Activated T-cell treated with anti-CD3 and anti-CD28 coated beads, Interleukin-2, amount 50 U/mL, for 24 hours (primary cell): ENCODE measurements around the gene KRT86.
"Not testable (repeated sequence)": the region's sequence is repeated elsewhere in the genome, so short reads cannot be mapped to it uniquely, and the experiment has no call there.

Source experiments
- DNase-seq: peaks from one replicate; pipeline ENCODE4 v3.0.0-alpha.2; 2020
- H3K27ac Mint-ChIP-seq: 2 replicates; pipeline ENCODE4 v1.8.0; 2020; ENCODE audit warnings: mild to moderate bottlenecking, mixed read lengths
- H3K27me3 Mint-ChIP-seq: 2 replicates; pipeline ENCODE4 v1.8.0; 2020; ENCODE audit warnings: mixed read lengths
- H3K36me3 Mint-ChIP-seq: 2 replicates; pipeline ENCODE4 v1.8.0; 2020; ENCODE audit warnings: low read depth, mixed read lengths
- H3K4me1 Mint-ChIP-seq: 2 replicates; pipeline ENCODE4 v1.8.0; 2020; ENCODE audit warnings: low read depth, mixed read lengths
- H3K4me3 Mint-ChIP-seq: 2 replicates; pipeline ENCODE4 v1.8.0; 2020; ENCODE audit warnings: mild to moderate bottlenecking, moderate library complexity, mixed read lengths
- H3K9me3 Mint-ChIP-seq: 2 replicates; pipeline ENCODE4 v1.8.0; 2020; ENCODE audit warnings: mixed read lengths

Gene KRT86

DNA sequence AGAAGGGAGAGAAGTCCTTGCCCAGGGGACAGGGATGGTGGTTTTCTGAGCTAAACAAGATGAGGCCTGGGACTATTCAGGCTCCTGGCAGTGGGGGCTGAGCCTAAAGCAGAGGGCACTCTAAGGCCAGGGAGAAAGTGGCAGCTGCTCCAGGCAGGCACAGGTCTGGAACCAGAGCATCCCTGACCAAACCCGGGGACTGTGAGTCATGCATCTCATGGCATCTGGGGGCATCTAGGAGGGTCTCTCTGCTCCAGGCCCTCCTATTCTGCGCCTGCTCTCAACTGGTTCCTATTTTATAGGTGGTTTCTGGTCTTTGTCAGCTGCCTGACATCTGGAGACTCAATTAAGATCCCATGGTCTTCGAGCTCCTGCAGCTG lies 29.8 kb upstream of the KRT86 start:
- peaks cover 18% of the 10 kb centered on the region for H3K4me1 Mint-ChIP-seq
- peak overlapping the region; percentile 44 for H3K4me3 Mint-ChIP-seq
- no peaks in the 10 kb centered on the region for H3K9me3 Mint-ChIP-seq
- peaks cover 26% of the 10 kb centered on the region for H3K27me3 Mint-ChIP-seq
- no peak for DNase-seq
- H3K27ac Mint-ChIP-seq: peak overlapping the region; percentile 88
- H3K36me3 Mint-ChIP-seq: no peaks in the 10 kb centered on the region

DNA sequence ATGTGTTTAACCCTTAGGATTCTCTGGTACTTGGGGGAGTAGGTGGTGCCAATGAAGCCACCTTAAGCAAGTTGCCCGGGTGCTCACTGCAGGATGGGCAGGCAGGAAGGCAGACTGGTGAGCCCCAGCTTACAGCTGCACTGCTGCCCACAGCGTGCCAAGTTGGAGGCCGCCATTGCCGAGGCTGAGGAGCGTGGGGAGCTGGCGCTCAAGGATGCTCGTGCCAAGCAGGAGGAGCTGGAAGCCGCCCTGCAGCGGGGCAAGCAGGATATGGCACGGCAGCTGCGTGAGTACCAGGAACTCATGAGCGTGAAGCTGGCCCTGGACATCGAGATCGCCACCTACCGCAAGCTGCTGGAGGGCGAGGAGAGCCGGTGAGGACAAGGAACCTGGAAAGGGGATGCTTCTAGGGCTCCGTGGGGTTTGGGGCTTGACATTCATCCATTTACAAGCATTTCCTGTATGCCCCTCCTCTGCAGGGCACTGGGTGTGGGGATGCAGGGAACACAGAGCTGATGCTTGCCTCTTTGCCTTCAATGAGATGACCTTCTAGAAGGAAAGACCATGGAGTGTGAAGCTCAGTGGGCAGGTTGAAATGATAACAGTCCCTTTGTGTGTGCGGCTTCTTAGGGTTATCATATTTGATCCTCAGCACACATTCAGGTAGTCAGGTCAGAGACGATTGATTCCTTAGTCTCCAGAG lies 29.0 kb upstream of the KRT86 start:
- Mint-ChIP-seq H3K36me3 (no peaks in the 10 kb centered on the region), H3K4me1 (peaks cover 22% of the 10 kb centered on the region), H3K27ac (no peak overlapping the region), H3K9me3 (no peaks in the 10 kb centered on the region), H3K4me3 (no peak overlapping the region), H3K27me3 (peaks cover 32% of the 10 kb centered on the region)
- no peak for DNase-seq

DNA sequence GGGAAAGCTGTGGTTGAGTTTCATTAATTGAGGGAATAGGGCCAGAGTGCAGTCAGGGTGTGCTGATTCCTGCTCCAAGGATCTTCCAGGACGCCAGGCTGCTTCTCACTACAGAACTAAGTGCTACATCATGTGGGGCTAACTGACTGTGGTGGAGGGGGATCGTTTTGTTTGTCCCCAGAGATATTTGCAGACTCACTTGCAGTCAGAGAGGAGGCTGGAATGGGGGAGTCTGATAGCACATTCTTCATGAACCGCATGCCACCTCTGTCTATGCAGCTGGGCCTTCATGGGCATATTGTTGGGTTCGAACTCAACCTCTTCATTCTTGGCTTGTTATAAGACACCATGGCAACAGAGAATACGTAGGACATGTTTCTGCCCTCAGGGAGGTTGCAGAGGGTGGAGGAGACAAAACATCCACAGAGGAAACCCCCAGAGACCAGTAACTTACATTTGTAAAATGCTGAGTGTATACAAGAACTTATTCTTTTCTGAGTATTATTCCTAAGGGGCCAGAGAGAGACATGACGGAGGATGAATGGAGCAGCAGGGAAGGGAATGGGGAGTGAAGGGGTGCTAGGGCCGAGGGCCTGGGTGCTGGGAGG lies 28.4 kb upstream of the KRT86 start:
- no peak for DNase-seq
- no peak overlapping the region for H3K4me3 Mint-ChIP-seq
- no peaks in the 10 kb centered on the region for H3K36me3 Mint-ChIP-seq
- no peak overlapping the region for H3K27ac Mint-ChIP-seq
- peaks cover 35% of the 10 kb centered on the region for H3K27me3 Mint-ChIP-seq
- H3K4me1 Mint-ChIP-seq: peaks cover 23% of the 10 kb centered on the region
- H3K9me3 Mint-ChIP-seq: no peaks in the 10 kb centered on the region

DNA sequence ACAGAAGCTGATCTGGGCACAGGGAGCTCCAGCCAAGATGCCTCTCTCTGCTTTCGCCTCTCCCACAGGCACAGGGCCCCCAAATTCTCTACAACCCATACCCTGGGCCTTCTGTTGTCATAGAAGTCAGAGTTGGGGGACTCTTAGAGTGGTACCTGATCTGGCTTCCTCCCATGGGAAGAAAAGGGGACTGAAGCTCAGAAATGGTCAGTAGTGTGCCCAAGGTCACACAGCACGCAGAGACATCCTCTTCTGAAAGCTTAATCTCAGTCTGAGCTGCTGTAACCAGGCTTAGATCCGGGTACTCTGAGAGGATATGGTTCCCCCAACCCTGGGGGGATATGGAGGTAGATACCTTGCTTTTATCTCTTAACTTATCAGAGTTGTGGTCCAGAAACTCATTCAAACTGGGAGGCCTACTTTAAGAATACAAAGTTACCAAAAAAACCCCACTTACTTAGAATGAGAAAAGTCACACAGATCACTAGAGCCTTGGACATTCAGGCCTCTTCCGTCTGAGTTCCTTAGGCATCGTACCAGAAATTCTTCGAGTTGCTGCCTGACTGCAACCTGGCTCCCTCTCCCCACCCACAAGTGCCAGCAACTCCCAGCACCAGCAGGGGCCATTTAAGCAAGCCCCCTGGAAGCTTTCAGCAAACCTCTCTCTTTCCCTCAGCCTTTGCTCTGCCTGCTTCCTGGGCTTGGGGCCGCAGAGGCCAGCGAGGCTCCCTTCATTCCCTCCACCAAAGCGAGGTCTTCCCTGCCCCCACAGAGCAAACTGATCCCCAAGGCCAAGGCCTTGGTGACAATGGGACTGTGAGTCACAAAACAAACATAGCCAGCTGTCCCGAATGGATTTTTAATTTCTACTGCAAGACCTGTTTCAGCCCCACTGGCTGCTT lies 27.5 kb upstream of the KRT86 start:
- H3K4me3 Mint-ChIP-seq: no peak overlapping the region
- H3K4me1 Mint-ChIP-seq: peaks cover 32% of the 10 kb centered on the region

DNA sequence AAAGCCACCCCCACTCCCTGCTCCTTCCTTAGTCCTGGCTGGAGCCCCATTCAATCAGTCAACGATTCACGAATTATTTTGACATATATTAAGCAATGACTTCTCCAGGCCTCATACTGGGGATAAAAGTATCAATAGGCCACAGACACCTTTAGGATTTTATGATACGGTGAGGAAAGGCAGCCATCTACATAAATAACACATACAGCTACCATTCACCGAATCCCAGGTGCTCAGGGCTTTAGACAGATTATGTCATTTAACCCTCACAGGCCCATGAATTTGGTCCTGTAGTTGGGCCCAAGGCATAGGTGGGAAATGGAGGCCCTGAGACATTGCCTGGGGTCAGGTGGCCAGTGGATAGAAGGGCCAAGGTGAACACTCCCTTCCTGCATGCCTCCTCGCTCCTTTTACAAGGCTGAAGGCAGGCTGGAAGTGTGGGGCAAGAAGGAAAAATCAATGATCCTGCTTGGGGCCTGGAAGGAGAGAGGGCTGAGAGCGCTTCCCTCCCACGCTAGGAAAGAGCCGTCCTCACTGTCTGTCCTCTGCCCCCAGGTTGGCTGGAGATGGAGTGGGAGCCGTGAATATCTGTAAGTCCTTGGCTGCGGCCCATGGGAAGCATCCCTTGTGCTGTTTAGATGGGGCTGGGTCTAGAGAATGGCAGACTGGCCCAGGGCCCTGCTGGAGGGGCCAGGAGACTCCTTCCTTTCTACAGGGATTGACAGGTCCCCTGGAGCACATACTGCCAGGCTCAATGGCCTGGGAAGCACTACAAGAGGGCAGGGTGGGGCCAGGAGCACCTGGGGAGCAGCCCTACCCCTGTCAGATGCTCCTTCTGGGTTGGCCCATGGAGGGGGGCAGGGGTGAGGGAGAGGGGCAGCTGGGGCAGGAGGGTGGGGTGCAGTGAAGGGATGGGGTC lies 26.6 kb upstream of the KRT86 start:
- Mint-ChIP-seq H3K27ac (no peak overlapping the region), H3K27me3 (peaks cover 42% of the 10 kb centered on the region), H3K9me3 (no peaks in the 10 kb centered on the region), H3K4me3 (no peak overlapping the region), H3K4me1 (peaks cover 34% of the 10 kb centered on the region), H3K36me3 (no peaks in the 10 kb centered on the region)
- peak; percentile 20 for DNase-seq

More for the DNA sequence above, 27.5 kb upstream of the KRT86 start:
- H3K36me3 Mint-ChIP-seq: no peaks in the 10 kb centered on the region
- H3K27me3 Mint-ChIP-seq: peaks cover 42% of the 10 kb centered on the region
- no peak for DNase-seq
- H3K9me3 Mint-ChIP-seq: no peaks in the 10 kb centered on the region
- H3K27ac Mint-ChIP-seq: no peak overlapping the region

DNA sequence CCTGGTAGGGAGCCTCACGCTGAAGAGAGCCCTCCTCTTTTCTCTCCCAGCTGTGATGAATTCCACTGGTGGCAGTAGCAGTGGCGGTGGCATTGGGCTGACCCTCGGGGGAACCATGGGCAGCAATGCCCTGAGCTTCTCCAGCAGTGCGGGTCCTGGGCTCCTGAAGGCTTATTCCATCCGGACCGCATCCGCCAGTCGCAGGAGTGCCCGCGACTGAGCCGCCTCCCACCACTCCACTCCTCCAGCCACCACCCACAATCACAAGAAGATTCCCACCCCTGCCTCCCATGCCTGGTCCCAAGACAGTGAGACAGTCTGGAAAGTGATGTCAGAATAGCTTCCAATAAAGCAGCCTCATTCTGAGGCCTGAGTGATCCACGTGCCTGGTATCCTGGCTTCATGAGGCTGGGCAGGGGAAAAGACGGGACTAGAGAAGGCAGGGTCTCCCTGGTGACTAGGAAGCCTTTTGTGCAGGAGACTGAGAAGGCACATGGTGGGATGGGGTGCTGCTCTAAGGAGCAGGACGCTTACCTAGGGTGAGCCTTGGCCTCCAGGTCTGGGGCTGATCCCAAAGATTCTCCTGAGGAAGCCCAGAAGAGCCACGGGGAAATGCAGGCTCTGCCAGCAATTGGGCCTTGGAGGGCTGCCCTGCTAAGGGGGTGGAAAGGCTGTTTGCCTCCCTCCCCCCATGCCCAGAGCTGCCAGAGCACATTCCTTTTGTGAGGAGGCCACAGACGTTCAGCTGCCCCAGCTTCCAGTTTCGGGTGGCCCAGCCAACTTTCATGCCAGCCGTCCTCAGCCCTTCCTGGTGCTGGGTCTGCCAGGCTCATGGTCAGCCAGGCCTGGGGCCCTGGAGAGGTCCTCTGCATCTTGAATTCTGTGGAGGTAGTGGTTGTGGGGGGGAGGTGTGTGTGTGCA lies 25.6 kb upstream of the KRT86 start:
- H3K4me3 Mint-ChIP-seq: no peak overlapping the region
- H3K27ac Mint-ChIP-seq: no peak overlapping the region
- peak; percentile 11 for DNase-seq
- H3K36me3 Mint-ChIP-seq: no peaks in the 10 kb centered on the region
- H3K27me3 Mint-ChIP-seq: peaks cover 42% of the 10 kb centered on the region
- H3K9me3 Mint-ChIP-seq: no peaks in the 10 kb centered on the region
- peaks cover 26% of the 10 kb centered on the region for H3K4me1 Mint-ChIP-seq

DNA sequence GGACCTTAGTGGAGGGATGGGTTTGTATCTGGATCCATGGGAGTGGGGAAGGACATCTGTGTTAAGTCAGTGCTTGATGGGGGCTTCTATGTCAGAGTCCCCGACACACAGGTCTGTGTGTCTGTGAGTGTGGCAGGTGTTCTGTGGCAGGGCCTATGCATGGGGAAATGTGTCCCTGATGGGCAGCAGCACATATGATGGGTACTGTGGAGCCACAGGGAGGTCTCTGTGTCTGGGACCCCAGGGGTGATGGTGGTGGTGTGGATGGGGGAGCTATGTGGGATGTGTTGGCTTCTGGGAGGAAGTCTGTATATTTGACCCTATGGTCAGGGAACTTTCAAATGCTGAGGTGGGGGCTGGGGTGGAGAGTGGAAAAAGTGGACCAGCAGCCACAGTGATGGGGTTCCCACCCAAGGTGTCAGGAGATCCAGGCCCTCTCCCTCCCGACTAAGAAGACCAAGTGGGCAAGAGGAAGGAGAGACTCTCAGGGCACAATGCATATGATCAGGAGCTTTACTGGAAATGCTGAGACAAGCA lies 24.9 kb upstream of the KRT86 start:
- H3K27me3 Mint-ChIP-seq: peaks cover 43% of the 10 kb centered on the region

DNA sequence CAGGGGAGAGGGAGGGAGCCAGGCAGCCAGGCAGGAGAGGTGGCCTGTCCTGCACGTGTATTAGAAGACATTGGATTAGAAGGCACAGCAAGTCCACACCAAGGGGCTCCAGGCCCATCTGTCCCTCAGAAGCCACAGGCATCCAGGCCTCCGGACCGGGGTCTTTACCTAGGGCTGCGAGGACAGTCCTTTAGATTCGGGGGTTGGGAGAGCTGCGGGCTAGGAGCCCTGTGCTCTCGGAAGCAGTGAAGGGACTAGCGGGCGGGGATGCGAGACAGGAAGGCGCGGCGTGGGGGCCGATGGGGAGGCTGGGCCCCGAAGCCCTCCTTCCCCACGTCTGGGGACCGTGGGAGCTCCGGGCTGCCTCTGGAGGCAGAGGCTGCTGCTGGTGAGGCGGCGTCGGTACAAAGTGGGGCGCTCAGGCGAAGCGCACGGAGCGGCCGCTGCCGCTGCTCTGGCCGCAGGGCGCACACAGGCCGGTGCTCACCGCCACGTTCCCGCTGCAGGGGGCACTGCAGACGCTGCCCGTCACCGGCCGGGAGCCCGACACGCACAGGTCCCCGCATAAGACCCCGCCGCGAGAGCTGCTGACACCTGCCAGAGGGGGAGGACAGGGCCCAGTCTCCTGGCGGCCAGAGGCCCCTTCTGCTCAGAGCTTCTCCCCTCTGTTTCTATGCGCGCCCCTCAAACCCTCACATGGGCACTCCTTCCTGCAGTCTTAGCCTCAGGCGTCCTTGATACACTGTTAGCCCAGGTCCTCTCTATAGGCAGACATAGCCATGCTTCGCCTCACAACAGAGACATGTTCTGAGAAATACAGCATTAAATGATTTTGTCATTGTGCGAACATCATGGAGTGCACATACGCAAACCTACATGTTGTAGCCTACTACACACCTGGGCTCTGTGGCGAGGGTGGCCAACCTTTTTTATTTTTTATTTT lies 24.1 kb upstream of the KRT86 start:
- Mint-ChIP-seq H3K9me3 (no peaks in the 10 kb centered on the region), H3K4me3 (no peak overlapping the region), H3K27ac (no peak overlapping the region), H3K27me3 (peaks cover 49% of the 10 kb centered on the region), H3K4me1 (peaks cover 18% of the 10 kb centered on the region), H3K36me3 (no peaks in the 10 kb centered on the region)
- DNase-seq: no peak

More for the DNA sequence above, 24.9 kb upstream of the KRT86 start:
- H3K4me3 Mint-ChIP-seq: no peak overlapping the region
- H3K4me1 Mint-ChIP-seq: peaks cover 19% of the 10 kb centered on the region
- no peaks in the 10 kb centered on the region for H3K9me3 Mint-ChIP-seq
- no peak overlapping the region for H3K27ac Mint-ChIP-seq
- no peaks in the 10 kb centered on the region for H3K36me3 Mint-ChIP-seq
- DNase-seq: peak; percentile 23

DNA sequence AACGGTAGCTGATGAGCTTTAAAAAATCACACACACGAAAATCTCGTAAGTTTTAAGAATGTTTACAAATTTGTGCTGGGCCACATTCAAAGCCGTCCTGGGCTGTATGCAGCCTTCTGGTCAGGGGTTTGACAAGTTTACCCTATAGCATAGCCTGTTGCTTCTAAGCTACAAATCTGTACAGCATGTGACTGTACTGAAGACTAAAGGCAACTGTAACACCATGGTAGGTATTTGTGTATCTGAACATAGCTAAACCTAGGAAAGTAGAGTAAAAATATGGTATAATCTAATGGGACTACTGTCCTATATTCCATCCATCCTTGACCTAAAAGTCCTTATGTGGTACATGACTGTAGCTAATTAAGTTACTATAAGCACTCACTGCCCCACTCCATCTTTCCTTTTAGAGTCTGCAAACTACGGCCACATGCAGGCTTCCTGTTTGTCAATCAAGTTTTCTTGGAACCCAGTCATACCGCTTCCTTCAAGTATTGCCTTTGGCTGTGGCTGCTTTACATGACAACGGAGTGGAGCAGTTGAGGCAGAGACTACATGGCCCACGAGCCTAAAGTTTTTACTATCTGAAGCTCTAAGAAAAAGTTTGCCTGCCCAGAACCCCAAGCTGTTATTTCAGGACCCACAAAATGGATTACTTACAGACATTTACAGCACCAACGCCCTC lies 22.9 kb upstream of the KRT86 start:
- no peaks in the 10 kb centered on the region for H3K9me3 Mint-ChIP-seq
- H3K27ac Mint-ChIP-seq: no peak overlapping the region
- no peak overlapping the region for H3K4me3 Mint-ChIP-seq
- H3K36me3 Mint-ChIP-seq: no peaks in the 10 kb centered on the region
- no peak for DNase-seq
- H3K27me3 Mint-ChIP-seq: peaks cover 61% of the 10 kb centered on the region
- H3K4me1 Mint-ChIP-seq: peaks cover 16% of the 10 kb centered on the region

DNA sequence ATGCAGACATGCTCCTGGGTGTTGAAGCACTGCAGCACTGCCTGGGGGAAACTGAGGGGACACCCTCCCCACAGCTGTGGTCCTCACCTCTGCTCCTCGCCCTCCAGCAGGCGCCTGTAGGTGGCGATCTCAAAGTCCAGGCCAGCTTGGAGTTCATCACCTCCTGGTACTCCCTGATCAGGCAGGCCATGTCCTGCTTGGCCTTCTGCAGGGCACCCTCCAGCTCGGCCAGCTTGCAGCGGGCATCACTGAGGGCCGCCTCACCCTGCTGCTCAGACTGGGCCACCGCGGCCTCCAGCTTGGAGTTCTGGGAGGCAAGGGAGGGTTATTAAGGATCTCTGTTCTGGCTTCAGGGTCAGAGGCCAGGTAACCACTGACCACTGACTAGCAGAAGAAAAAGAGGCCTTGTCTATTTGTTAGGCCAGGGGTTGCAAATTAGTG lies 22.2 kb upstream of the KRT86 start:
- peaks cover 16% of the 10 kb centered on the region for H3K4me1 Mint-ChIP-seq
- H3K27me3 Mint-ChIP-seq: peaks cover 65% of the 10 kb centered on the region
- not testable (repeated sequence) for H3K27ac Mint-ChIP-seq, H3K4me3 Mint-ChIP-seq, H3K36me3 Mint-ChIP-seq, DNase-seq, H3K9me3 Mint-ChIP-seq

DNA sequence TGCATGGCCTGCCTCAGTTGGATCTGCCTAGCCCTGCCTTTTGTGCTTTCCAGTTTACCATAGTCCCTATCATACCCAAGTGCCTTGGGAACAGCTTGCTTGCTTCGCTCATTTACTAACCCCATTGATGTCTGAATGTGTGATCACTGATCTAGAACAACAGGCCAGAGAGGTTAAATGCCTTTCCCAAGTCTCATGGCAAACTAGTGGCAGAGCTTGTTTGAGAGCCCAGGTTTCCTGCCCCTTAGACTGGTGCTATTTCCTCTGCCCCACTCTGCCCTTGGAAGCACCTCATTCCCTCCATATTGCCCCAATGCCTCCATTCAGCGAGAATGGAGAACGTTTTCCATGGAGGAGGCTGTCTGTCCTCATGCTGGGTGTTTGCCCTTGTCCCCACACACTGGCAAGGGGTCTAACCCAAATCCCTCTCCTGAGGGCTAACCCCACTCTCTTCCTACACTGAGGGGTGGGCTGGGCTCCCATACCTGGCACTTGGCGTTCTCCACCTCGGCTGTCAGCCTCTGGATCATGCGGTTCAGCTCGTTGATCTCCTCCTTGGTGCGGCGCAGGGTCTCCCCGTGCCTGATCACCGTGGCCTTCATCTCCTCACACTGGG lies 21.6 kb upstream of the KRT86 start:
- H3K9me3 Mint-ChIP-seq: no peaks in the 10 kb centered on the region
- no peak overlapping the region for H3K27ac Mint-ChIP-seq
- no peak for DNase-seq
- H3K27me3 Mint-ChIP-seq: peaks cover 66% of the 10 kb centered on the region
- peaks cover 16% of the 10 kb centered on the region for H3K4me1 Mint-ChIP-seq
- no peak overlapping the region for H3K4me3 Mint-ChIP-seq
- no peaks in the 10 kb centered on the region for H3K36me3 Mint-ChIP-seq
